GM19193 (cell line): ENCODE results near the gene C6orf89.

Source experiments
- POLR2A ChIP-seq: IDR thresholded peaks from 4 replicates; pipeline ENCODE4 v1.6.1; 2011; ENCODE audit not compliant: insufficient read depth, insufficient read length; ENCODE audit errors: extremely low read depth

Gene C6orf89

DNA sequence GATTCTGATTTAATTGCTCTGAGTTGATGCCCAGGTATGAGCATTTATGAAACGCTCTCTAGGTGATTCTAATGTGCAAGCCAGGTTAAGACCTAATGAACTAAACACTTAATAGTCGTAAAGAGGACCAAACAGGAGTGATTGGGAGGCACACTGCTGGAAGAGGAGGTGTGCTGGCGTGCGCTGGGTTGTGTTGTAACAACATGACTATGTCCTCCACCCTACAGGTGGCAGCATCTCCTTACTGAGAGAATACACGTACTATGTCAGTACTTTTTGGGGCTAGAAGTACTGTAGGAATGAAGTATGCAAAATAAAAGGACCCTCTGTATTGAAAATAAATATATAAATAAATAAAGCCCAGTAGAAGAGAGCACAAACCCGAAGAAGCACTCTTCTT is 11.9 kb downstream of the C6orf89 start:
- no peak for TF ChIP-seq POLR2A

DNA sequence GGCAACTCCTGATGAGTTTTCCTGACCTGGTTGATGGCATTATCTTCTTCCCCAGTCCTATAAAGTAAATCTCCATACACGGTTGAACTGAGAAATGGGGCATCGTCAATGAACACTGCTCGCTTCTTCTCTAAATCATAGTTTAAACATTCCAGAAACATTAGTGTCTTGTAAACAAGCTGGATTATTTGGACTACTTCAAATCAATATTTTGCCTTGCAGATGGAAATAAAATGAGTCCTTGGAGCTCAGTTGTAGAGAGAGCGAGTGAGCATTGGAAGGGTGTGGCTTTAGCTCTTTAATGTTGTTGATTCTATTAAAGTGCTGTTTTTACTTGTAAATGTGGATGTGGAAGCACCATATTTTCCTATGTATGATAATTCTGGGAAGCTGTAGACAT is 18.4 kb downstream of the C6orf89 start:
- no peak for TF ChIP-seq POLR2A

DNA sequence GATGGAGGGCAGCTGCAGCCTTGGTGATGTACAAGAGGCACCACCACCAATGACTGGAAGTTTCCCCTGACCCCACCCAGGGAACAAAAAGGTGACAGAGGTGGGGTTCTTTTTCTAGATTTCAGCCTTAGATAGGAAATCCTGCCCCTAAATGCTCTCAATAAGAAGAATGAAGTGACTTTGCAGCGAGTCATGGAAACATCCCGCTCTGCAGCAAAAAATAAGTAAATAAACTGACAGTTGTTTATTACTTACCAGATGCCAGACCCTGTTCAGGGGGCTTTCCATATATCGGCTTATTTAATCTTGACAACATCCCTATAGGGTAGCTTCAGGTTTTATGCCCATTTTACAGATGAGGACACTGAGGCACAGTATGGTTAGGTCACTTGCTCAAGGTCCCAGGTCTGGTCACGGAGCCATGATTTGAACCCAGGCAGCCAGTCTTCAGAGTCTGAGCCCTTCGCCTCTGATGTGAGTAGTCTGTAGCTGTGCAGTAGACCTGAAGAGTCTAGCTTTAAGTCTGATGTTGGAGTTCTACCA is 19.2 kb downstream of the C6orf89 start:
- TF ChIP-seq POLR2A: no peak

DNA sequence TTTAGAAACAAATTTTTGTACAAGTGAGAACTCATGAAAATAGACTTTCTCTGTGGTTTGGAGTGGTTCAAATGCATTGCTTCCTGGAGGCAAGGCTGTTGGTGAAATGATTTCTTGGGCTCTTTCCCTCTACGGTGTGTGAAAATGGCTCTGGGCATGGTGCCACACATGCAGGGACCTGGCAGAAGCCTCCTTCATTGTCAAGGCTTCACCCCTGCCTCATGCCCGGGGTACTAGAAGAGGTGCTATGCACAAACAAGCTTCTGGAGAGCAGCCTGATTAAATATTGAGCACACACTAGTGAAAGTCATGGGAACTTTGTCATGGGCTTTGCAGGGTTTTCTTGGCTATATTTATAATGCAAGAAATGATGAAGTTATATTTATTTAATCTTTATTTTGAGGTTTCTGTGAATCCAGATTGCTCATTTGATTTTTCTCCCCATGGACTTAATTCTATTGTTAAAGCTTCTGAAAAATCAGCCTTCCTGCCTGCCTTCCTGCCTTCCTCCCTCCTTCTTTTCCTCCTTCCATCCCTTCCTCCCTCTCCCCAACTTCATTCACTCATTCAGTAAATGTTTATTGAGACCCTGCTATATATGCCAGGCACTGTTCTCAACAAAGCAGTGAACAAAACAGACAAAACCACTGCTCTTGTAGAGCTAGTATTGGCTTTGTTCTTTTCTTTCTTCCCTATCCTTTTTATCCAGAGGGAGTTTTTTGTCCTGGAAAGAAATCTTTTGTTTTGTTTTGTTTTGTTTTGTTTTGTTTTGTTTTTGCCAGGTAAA is 21.0 kb downstream of the C6orf89 start:
- no peak for TF ChIP-seq POLR2A

DNA sequence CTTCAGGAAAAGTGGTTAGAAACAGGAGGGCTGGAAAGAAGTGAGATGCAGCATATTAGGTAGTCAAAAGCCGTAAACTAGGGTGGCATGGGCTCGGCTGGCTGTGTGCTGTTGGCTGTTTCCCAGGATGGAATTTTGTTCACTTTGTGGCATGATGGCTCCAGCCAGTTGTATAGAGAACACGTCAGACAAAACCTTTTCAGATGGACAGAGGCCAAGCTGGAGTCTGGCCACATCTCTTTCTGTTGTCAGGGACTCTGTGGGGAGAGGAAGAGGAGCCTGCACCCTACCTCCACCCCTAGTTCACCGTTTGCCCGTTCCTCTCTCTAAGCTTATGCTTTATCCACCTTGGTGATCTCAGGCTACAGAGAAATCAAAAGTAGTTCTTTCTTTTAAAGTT is 22.0 kb downstream of the C6orf89 start:
- TF ChIP-seq POLR2A: no peak

DNA sequence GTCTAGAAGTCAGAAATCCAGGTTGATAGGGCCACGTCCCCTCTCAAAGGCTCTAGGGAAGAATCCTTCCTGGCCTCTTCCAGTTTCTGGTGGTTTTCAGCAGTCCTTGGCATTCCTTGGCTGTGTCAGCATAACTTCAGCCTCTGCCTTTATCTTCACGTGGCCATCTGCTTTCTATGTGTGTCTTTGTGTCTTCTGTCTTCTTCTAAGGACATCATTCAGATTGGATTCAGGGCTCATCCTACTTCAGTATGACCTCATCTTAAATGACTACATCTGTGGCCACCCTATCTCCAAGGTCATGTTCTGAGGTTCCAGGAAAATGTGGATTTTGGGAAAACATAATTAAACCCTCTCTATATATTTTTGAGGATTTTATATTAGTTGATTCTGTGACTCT is 23.0 kb downstream of the C6orf89 start:
- no peak for TF ChIP-seq POLR2A

DNA sequence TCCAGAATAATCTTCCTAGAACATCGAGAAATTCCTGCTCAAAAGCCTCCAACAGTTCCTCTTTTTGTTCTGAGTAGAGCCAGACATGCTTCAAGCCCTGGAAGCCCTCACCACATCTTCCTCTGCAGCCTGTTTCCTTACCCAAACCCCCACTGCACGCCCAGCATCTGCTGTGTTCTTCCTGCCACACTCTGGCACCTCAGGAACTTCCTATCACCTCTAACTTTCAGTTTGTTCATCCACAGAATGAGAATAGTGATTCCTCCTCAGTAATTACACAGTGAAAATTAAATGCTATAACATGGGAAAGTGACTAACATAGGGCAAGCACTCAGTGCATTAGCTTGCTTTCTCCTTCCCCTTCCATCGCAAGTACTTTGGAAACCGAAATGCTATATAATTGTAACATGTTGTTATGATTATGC is 26.3 kb downstream of the C6orf89 start:
- no peak for TF ChIP-seq POLR2A

DNA sequence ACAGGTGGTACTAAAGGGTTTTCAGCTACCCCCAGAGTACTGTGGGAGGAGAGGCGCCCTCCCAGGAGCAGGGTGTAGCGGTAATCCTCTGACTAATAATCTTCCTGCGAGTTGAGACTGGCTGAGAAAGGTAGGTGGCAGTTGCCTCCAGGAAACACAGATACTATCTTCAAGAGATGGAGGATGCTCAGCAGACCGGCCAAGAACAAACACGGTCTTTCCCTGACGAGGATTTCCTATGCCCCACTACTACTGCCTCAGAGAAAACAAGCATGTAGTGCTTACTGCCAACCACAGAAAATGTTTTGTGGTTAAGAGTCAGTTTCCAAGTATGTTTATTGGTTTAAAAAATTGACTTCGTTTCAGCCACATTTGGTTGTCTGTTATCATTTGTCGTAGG is 26.8 kb downstream of the C6orf89 start:
- no peak for TF ChIP-seq POLR2A

DNA sequence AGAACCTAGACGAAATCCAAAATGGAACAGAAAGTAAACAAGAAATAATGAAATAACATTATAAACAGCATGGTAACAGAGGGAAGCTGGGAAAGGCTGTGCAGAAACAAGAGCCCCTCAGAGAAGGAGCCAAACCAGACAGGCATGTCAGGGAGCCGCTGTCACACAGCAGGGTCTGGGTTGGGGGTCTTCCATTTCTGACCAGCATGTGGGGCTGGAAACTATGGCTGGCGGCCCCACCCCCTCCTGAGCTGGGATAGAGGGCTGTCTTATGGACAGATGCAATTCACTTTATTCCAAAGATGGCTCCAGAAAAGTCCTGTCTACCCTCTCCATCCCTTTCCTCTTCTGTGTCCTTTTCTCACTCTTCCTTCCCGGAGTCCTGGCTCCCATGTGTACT is 27.3 kb downstream of the C6orf89 start:
- TF ChIP-seq POLR2A: no peak

DNA sequence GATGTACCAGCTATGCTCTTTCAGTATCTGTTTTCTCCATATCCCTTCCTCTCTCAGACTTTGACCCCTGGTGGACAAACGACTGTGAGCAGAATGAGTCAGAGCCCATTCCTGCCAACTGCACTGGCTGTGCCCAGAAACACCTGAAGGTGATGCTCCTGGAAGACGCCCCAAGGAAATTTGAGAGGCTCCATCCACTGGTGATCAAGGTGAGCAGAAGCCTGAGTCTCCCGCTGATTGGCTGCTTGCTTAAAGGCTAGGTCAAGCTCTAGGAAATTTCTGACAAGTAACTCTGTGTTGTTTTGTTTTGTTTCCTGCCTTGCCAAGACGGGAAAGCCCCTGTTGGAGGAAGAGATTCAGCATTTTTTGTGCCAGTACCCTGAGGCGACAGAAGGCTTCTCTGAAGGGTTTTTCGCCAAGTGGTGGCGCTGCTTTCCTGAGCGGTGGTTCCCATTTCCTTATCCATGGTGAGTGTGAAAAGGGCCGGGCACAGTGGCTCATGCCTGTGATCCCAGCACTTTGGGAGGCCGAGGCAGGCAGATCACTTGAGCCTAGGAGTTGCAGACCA is 28.6 kb downstream of the C6orf89 start:
- no peak for TF ChIP-seq POLR2A

DNA sequence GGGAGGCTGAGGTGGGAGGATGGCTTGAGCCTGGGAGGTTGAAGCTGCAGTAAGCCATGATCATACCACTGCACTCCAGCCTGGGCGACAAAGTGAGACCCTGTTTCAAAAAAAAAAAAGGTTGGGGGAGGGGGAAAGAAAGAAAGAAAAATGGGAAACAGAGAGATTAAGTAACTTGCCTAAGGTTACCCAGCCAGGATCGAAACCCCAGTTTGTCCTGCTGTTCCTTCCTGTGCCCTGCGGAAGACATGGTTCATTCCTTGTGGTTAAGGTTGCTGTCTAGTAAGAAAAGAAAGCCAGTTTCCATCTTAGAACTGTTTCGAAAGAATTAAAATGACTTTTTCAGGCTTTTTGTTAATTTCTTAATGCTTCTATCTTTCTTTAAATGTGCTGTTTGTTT is 29.8 kb downstream of the C6orf89 start:
- no peak for TF ChIP-seq POLR2A

DNA sequence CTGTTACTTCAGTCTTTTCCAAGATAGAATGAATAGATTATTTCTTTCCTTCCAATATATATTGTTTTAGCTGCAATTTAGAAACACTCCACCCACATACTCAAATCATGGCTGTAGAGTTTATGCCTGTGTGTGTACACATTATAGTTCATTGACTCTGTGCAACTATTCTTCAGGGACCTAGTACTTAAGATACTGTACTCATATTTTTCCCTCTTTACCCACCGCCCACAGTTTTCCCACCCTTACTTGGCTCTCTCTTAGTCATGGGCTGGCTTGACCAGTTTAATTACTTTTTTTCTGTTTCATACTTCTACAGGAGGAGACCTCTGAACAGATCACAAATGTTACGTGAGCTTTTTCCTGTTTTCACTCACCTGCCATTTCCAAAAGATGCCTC is 30.4 kb downstream of the C6orf89 start:
- TF ChIP-seq POLR2A: no peak

DNA sequence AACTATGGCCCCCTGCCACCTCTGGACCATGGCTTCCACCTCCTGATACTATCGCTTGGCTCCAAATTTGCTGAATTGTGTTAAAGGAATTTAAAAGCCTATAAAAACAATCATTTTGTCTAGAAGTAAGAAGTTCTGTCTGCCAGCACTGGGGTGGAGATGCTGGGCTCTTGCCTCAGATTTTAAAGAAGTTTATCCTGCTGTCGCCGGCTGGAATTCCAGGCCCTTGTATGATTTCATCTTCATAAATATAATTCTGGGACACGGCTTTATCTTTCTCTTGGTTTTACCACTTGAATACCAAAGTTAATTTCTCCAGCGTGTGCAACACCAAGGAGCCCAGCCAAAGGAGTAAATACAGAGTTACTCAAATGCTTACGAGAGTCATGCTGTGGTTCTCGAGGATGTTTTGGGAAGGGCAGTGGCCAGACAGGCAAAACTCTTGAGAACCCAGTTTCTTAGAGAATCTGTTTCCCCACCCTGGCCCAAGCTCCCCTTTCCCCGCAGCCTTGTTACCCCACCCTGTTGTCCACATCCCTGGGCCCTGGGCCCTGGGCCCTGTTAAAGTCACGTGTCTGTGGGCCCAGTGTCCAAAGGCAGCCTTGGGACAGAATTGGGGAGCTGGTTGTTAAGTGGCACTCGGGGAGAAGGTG is 31.9 kb downstream of the C6orf89 start:
- no peak for TF ChIP-seq POLR2A

DNA sequence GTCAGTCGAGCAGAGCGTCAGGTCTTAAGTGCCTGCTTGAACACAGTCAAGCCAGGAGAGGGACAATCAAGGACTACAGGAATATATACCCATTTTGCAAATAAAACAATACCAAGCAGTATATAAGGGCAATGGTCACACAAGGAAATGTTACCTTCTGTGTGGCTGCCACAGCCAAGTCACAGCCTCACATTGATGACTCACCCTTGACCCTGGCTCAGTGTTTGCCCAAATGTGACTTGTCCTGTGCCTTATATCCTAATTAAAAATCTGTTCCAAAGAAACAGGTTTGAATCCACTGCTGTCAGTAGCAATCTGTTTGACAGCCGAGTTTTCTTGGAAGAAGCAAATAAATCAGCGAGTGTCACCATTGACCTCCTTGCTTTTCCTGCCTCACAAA is 34.3 kb downstream of the C6orf89 start:
- TF ChIP-seq POLR2A: no peak

DNA sequence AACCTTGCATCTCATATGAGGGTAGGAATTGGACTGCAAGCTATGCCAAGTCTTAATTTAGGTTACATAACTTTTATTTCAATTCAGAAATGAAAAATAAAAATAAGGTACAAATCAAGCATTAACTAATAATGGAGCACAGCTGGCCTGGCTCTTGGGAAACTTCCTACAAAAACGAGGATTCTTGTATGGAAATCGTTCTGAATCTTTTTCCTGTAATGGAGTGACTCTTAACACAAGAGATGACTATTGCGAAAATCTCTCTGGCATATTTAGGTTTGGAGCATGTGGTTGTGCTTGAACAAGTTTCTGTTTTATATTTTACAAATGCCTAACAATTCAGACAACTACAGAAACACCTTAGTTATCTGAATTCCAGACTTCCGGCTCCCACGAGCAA is 34.8 kb downstream of the C6orf89 start:
- no peak for TF ChIP-seq POLR2A

DNA sequence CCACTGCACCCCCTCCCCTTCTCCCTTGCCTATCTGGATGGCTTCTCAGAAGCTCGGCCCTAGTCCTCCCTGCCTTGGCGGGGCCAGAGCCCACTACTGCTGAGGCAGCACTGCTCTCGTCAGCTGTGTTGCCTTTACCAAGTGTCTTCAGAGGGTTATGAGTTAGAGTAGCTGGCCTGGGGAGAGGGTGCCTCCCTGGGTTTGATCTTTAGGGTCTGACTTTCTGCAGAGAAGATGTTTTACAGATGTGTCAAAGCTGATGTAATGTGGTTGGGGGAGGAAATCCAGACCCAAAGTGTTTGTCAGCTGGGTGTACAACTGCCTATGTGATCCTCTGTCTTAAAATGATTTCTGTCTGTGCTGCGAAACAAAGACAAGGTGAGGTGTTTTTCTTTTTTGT is 38.4 kb downstream of the C6orf89 start:
- no peak for TF ChIP-seq POLR2A
